Spleen (tissue), 11 donors: ENCODE measurements around the gene CCL8. TPM values are rescaled to one million over a fixed set of nuclear protein-coding genes. Genes with fewer than 3 reads are reported as not detected.

Experiments used
- DNase-seq: peaks from one replicate; pipeline ENCODE4 v3.0.0-alpha.2; 2020
- H3K27ac ChIP-seq, 8 donors: fragments of 200-600 bp; sonication (generic) in 7 of 8; 1 replicate in 4 of 8; 2 replicates in 4 of 8; pipeline versions ENCODE4 v1.5.0 to v1.8.0; 2016 to 2021; ENCODE audit warnings: inconsistent platforms in 4 of 8, mild to moderate bottlenecking in 4 of 8, moderate library complexity in 1 of 8
- H3K27me3 ChIP-seq, 7 donors: fragments of 200-600 bp; sonication (generic) in 6 of 7; replicated peaks in 1 of 7; 1 replicate in 4 of 7; 2 replicates in 3 of 7; pipeline versions ENCODE4 v1.5.0 to v1.8.0; 2016 to 2021; ENCODE audit warnings: inconsistent platforms in 3 of 7, mild to moderate bottlenecking in 1 of 7
- H3K36me3 ChIP-seq, 6 donors: fragments of 200-600 bp; sonication (generic) in 5 of 6; 1 replicate in 4 of 6; 2 replicates in 2 of 6; pipeline versions ENCODE4 v1.5.0 to v1.8.0; 2016 to 2021; ENCODE audit warnings: inconsistent platforms in 2 of 6
- H3K4me1 ChIP-seq, 6 donors: fragments of 200-600 bp; sonication (generic) in 5 of 6; 1 replicate in 3 of 6; 2 replicates in 3 of 6; pipeline versions ENCODE4 v1.5.0 to v1.8.0; 2016 to 2021; ENCODE audit warnings: inconsistent platforms in 3 of 6
- H3K4me3 ChIP-seq, 8 donors: fragments of 200-600 bp; sonication (generic) in 7 of 8; 1 replicate in 4 of 8; 2 replicates in 4 of 8; pipeline versions ENCODE4 v1.5.0 to v1.8.0; 2016 to 2021; ENCODE audit warnings: inconsistent platforms in 4 of 8, mild to moderate bottlenecking in 4 of 8, moderate library complexity in 2 of 8
- H3K9me3 ChIP-seq, 8 donors: fragments of 200-600 bp; sonication (generic) in 7 of 8; 1 replicate in 4 of 8; 2 replicates in 4 of 8; pipeline versions ENCODE4 v1.5.0 to v1.8.0; 2016 to 2021; ENCODE audit warnings: inconsistent platforms in 4 of 8
- CTCF ChIP-seq, 11 experiments: fragments of 200-600 bp in 7 of 11; fragments of 450-650 bp in 4 of 11; sonication (generic) in 4 of 11; IDR thresholded peaks in 8 of 11; conservative IDR thresholded peaks in 3 of 11; 1 replicate in 7 of 11; 2 replicates in 4 of 11; pipeline versions ENCODE4 v1.4.0 to v1.8.0; 2016 to 2021; ENCODE audit warnings: antibody characterized with exemption in 11 of 11, inconsistent platforms in 4 of 11, mild to moderate bottlenecking in 1 of 11
- POLR2A ChIP-seq, 3 donors: fragments of 450-650 bp; IDR thresholded peaks; one replicate each; pipeline ENCODE4 v1.5.1; 2017; ENCODE audit warnings: antibody characterized with exemption in 3 of 3, mild to moderate bottlenecking in 1 of 3
- POLR2AphosphoS5 ChIP-seq, 3 donors: sonication (generic); formaldehyde crosslinking; IDR thresholded peaks; one replicate each; pipeline ENCODE4 v1.5.1; 2017; ENCODE audit warnings: antibody characterized with exemption in 3 of 3
- WGBS, 5 donors: extraction: QIAGEN DNeasy Blood & Tissue Kit in 3 of 5; methylation state at CpG; one replicate each; pipeline versions ENCODE4 v1.1.5 to v1.1.7; 2013 to 2018; 5-methylcytosine and 5-hydroxymethylcytosine counted together
- intact Hi-C: fragments of 100-400 bp; cut with DNase I; formaldehyde crosslinking; loops from one replicate; pipeline ENCODE4 v1.15.0; 2023; ENCODE audit warnings: low total_unique reads
- polyA plus RNA-seq, 3 donors: library from polyadenylated mRNA; stranded (reverse); fragments of 200-250 nt; gene quantifications; one replicate each; pipeline ENCODE4 v1.2.1, GENCODE V29; 2013
- total RNA-seq, 7 donors: library from RNA; depleted of rRNA in 3 of 7; stranded (reverse); fragments of >200 nt in 3 of 7; fragmentation: NEBNext Ultra II Directional in 4 of 7; extraction: Animal tissue kit (Norgen Biotek cat#: 25700) in 4 of 7; gene quantifications; one replicate each; pipeline versions ENCODE4 v1.1.0 to v1.2.1, GENCODE V29; 2016 to 2021
- donor health status: healthy with polysubstance abuse.
- donor health status: DM: no; HTN: no; CAD: no; lungs with moderate emphysema.
- donor health status: DM: no; HTN: no; CAD: no.
- donor health status: Bipolar disorder and iron deficiency.
- donor health status: healthy.
- donor health status: DM: no; HTN: no; CAD: no.
- donor health status: DM: yes; HTN: yes; CAD: no.

CCL8 gene
- total and polyA plus RNA-seq, 10 donors: 0.33 to 0.95 (median 0.48) TPM; not detected in 5

GRCh38 chr17:34311291-34311690 is 7.9 kb upstream of the CCL8 start:
- Histone ChIP-seq H3K27me3 (peaks cover 0 to 9% (median 0%) of the 10 kb centered on the region in 7 donors), H3K4me3 (no peak overlapping the region), H3K4me1 (peaks cover 0 to 37% (median 24%) of the 10 kb centered on the region in 6 donors), H3K9me3 (no peaks in the 10 kb centered on the region), H3K36me3 (no peaks in the 10 kb centered on the region), H3K27ac (peak overlapping the region in 1 of 8 donors; percentile 53)
- intact Hi-C loops: no loop called here
- WGBS, 5 donors: 75 to 87% (median 81%) methylated on average over 7 of the region's 7 CpGs
- no peak for DNase-seq
- TF ChIP-seq CTCF (IDR thresholded peaks at IDR 0.05 in 8 of 11, conservative IDR thresholded peaks at IDR 0.05 in 3 of 11) (no peak), POLR2A (IDR thresholded peaks at IDR 0.05) (no peak), POLR2AphosphoS5 (IDR thresholded peaks at IDR 0.05) (no peak)

- intact Hi-C loops: no loop called here
- Histone ChIP-seq H3K4me3 (no peak overlapping the region), H3K9me3 (no peaks in the 10 kb centered on the region), H3K36me3 (no peaks in the 10 kb centered on the region), H3K27ac (peak overlapping the region in 5 of 8 donors; percentile 13 to 73 (median 53)), H3K4me1 (peaks cover 0 to 31% (median 20%) of the 10 kb centered on the region in 6 donors), H3K27me3 (peaks cover 0 to 9% (median 0%) of the 10 kb centered on the region in 7 donors)
- 54 to 73% (median 56%) methylated on average over 5 of the region's 5 CpGs for WGBS, 5 donors
- no peak for DNase-seq
- TF ChIP-seq POLR2A (IDR thresholded peaks at IDR 0.05) (no peak), CTCF (IDR thresholded peaks at IDR 0.05 in 8 of 11, conservative IDR thresholded peaks at IDR 0.05 in 3 of 11) (no peak), POLR2AphosphoS5 (IDR thresholded peaks at IDR 0.05) (no peak)
Observed at GRCh38 chr17:34312080-34312479, 7.2 kb upstream of the CCL8 start.

DNA sequence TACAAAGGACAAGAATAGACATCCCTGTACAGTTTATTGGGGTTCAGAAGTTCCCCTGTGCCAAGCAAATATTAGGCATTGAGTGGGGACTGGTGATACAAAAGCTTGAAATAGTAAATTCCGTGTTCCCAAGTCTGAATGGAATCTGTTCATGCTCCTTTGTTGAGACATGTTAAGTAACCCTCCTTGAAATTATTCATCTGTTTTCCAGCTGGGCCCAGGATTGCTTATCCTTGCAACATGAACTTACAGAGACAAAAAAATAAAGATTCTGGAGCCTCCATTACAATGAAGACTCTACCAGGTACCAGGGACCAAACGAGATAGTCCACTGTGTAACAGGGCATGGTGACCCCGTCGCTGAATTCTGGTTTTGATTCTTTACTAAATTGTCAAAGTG is 6.1 kb upstream of the CCL8 start:
- no peak for TF ChIP-seq CTCF (IDR thresholded peaks at IDR 0.05 in 8 of 11, conservative IDR thresholded peaks at IDR 0.05 in 3 of 11)
- no peak for TF ChIP-seq POLR2A (IDR thresholded peaks at IDR 0.05)
- no peak for TF ChIP-seq POLR2AphosphoS5 (IDR thresholded peaks at IDR 0.05)
- H3K4me3 ChIP-seq: no peak overlapping the region
- H3K27me3 ChIP-seq: peaks cover 0 to 9% (median 0%) of the 10 kb centered on the region in 7 donors
- H3K4me1 ChIP-seq: peaks cover 0 to 22% (median 15%) of the 10 kb centered on the region in 6 donors
- intact Hi-C loops: no loop called here
- DNase-seq: no peak
- 82 to 92% (median 91%) methylated on average over 4 of the region's 4 CpGs for WGBS, 5 donors
- no peaks in the 10 kb centered on the region for H3K9me3 ChIP-seq
- peak overlapping the region in 4 of 8 donors; percentile 49 to 73 (median 60) for H3K27ac ChIP-seq
- no peaks in the 10 kb centered on the region for H3K36me3 ChIP-seq

GRCh38 chr17:34314279-34314678 is 5.0 kb upstream of the CCL8 start:
- Histone ChIP-seq H3K4me3 (no peak overlapping the region), H3K36me3 (no peaks in the 10 kb centered on the region), H3K4me1 (peaks cover 0 to 33% (median 15%) of the 10 kb centered on the region in 6 donors), H3K27ac (peak overlapping the region in 4 of 8 donors; percentile 50 to 73 (median 70)), H3K27me3 (peaks cover 0 to 9% (median 0%) of the 10 kb centered on the region in 7 donors), H3K9me3 (no peaks in the 10 kb centered on the region)
- WGBS, 5 donors: 17 to 32% (median 22%) methylated on average over 4 of the region's 4 CpGs
- no peak for DNase-seq
- no peak for TF ChIP-seq POLR2AphosphoS5 (IDR thresholded peaks at IDR 0.05)
- intact Hi-C loops: no loop called here
